CD4-positive, alpha-beta T cell (primary cell): ENCODE data around the gene USB1. TPM values are rescaled to one million over a fixed set of nuclear protein-coding genes. Genes with fewer than 3 reads are reported as not detected.

Source experiments
- ATAC-seq: fragments of 200-7000 bp; cut with Tn5 transposase; one replicate; pipeline ENCODE4 v1.10.0; 2022; ENCODE audit warnings: mild to moderate bottlenecking; ENCODE audit not compliant: poor library complexity
- CTCF ChIA-PET: fragments of 350-600 bp; sonication (Branson Sonifier 250); formaldehyde crosslinking; loops from one replicate; lab custom pipeline; 2021; ENCODE audit warnings: antibody characterized with exemption, inconsistent platforms; lab: Charles Lee
- POLR2A ChIA-PET: fragments of 350-600 bp; sonication (Branson Sonifier 250); formaldehyde crosslinking; loops from one replicate; lab custom pipeline; 2021; ENCODE audit warnings: antibody characterized with exemption, inconsistent platforms; lab: Charles Lee
- DNase-seq, 14 experiments: peaks; one replicate each; pipeline ENCODE4 v3.0.0-alpha.2; 2013 to 2020; ENCODE audit warnings: mixed read lengths in 2 of 14
- H3K27ac ChIP-seq, 2 donors: one replicate each; pipeline versions ENCODE4 v1.5.1 to v1.7.0; 2013; ENCODE audit warnings: low read length in 2 of 2, low read depth in 1 of 2, mild to moderate bottlenecking in 1 of 2
- H3K27me3 ChIP-seq, 2 experiments: 1 replicate in 1 of 2; 2 replicates in 1 of 2; pipeline versions ENCODE4 v1.6.1 to v1.7.0; 2013; ENCODE audit warnings: low read length in 2 of 2, control low read depth in 1 of 2, mild to moderate bottlenecking in 1 of 2, moderate library complexity in 1 of 2; ENCODE audit not compliant: insufficient read depth in 2 of 2, control insufficient read depth in 1 of 2
- H3K36me3 ChIP-seq: one replicate; pipeline ENCODE4 v1.6.1; 2013; ENCODE audit warnings: low read length, control low read depth; ENCODE audit not compliant: insufficient read depth
- H3K4me1 ChIP-seq: one replicate; pipeline ENCODE4 v1.6.1; 2013; ENCODE audit warnings: low read length, control low read depth; ENCODE audit not compliant: insufficient read depth
- H3K4me3 ChIP-seq: one replicate; pipeline ENCODE4 v1.5.1; 2013; ENCODE audit warnings: mild to moderate bottlenecking, low read length, moderate library complexity
- H3K9me3 ChIP-seq, 2 experiments: 1 replicate in 1 of 2; 2 replicates in 1 of 2; pipeline versions ENCODE4 v1.6.1 to v1.7.0; 2013; ENCODE audit warnings: low read length in 2 of 2, mild to moderate bottlenecking in 2 of 2, control low read depth in 1 of 2, moderate library complexity in 1 of 2; ENCODE audit not compliant: control insufficient read depth in 1 of 2, insufficient read depth in 1 of 2
- H3K27ac Mint-ChIP-seq: one replicate; pipeline ENCODE4 v1.8.0; 2020; ENCODE audit warnings: mixed read lengths
- H3K27me3 Mint-ChIP-seq: one replicate; pipeline ENCODE4 v1.8.0; 2021; ENCODE audit warnings: mixed read lengths
- H3K36me3 Mint-ChIP-seq: one replicate; pipeline ENCODE4 v1.8.0; 2021; ENCODE audit warnings: low read depth, mixed read lengths
- H3K4me1 Mint-ChIP-seq: one replicate; pipeline ENCODE4 v1.8.0; 2021; ENCODE audit warnings: low read depth, mixed read lengths
- H3K4me3 Mint-ChIP-seq: one replicate; pipeline ENCODE4 v1.8.0; 2020; ENCODE audit warnings: mild to moderate bottlenecking, mixed read lengths
- H3K9me3 Mint-ChIP-seq: one replicate; pipeline ENCODE4 v1.8.0; 2020; ENCODE audit warnings: mixed read lengths
- intact Hi-C, 2 experiments: fragments of 100-400 bp; cut with DNase I in 1 of 2; cut with micrococcal nuclease in 1 of 2; formaldehyde crosslinking; loops; one replicate each; pipeline versions ENCODE4 v1.15.1 to v1.9.0; 2023 to 2025; cut with DNase I, micrococcal nuclease
- total RNA-seq, 174 experiments: library from RNA in 2 of 174; stranded (reverse) in 2 of 174; gene quantifications; one replicate each; pipeline ENCODE4 v1.2.3 and lab custom pipeline; 2021 to 2026
- TF ChIP-seq, protein P1 (sequence below): fragments of 200-600 bp; IDR thresholded peaks from one replicate; pipeline ENCODE4 v1.8.0; 2022; ENCODE audit warnings: antibody characterized with exemption, mild to moderate bottlenecking

Gene USB1
- total RNA-seq, 2 experiments from 2014 or later: 22.4 to 25.7 TPM

DNA sequence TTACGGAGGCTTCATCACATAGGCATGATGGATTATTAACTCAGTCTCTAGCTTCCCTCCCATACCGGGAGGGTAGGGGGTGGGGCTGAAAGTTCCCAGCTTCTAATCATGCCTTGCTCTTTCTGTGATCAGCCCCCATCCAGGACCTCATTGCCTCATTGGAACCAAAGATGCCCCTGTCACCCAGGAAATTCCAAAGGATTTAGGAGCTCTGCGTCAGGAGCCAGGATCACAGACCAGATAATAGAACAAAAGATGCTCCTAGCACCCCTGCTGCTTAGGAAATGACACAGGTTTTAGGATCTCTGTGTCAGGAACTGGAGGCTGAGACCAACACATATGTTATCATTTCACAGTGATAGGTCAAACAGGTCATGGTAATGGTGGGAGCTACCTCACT is 9.7 kb downstream of the USB1 start:
- H3K27ac Mint-ChIP-seq: no peak overlapping the region
- no peak for DNase-seq
- Histone ChIP-seq H3K27ac (no peak overlapping the region), H3K4me3 (no peak overlapping the region), H3K27me3 (no peaks in the 10 kb centered on the region), H3K4me1 (no peaks in the 10 kb centered on the region), H3K36me3 (peaks cover 59% of the 10 kb centered on the region), H3K9me3 (no peaks in the 10 kb centered on the region)
- no peaks in the 10 kb centered on the region for H3K9me3 Mint-ChIP-seq
- no peak for ATAC-seq
- TF ChIP-seq, protein P1, sequence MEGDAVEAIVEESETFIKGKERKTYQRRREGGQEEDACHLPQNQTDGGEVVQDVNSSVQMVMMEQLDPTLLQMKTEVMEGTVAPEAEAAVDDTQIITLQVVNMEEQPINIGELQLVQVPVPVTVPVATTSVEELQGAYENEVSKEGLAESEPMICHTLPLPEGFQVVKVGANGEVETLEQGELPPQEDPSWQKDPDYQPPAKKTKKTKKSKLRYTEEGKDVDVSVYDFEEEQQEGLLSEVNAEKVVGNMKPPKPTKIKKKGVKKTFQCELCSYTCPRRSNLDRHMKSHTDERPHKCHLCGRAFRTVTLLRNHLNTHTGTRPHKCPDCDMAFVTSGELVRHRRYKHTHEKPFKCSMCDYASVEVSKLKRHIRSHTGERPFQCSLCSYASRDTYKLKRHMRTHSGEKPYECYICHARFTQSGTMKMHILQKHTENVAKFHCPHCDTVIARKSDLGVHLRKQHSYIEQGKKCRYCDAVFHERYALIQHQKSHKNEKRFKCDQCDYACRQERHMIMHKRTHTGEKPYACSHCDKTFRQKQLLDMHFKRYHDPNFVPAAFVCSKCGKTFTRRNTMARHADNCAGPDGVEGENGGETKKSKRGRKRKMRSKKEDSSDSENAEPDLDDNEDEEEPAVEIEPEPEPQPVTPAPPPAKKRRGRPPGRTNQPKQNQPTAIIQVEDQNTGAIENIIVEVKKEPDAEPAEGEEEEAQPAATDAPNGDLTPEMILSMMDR: no peak
- peaks cover 57% of the 10 kb centered on the region for H3K36me3 Mint-ChIP-seq
- ChIA-PET CTCF (no interaction called here), POLR2A (interaction anchor here (0.5 kb wide), 1 partner anchor 716 kb away, joined by 6 read pairs; no protein-coding TSS in a partner anchor)
- no peaks in the 10 kb centered on the region for H3K4me1 Mint-ChIP-seq
- intact Hi-C loops: no loop called here
- H3K27me3 Mint-ChIP-seq: no peaks in the 10 kb centered on the region
- H3K4me3 Mint-ChIP-seq: no peak overlapping the region

DNA sequence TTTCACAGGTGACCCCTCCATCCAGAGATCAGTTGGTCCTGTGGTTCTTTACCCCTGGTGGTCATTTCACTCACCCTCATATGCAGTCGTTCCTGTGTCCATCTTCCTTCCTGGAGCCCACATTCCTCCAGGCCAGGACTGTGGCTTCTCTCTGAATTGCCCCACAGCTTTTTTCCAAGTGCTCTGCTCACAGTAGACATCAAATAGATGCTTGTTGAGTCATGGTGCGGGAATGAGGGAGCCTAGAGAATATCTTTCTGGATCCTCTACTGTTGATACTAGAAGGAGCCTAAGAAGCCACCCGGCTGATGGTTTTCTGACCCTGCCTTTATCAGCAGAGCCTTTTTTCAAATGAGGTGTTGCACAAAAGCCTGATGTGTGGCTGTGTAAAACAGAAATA is 10.4 kb downstream of the USB1 start:
- no peaks in the 10 kb centered on the region for H3K4me1 ChIP-seq
- no peak overlapping the region for H3K4me3 ChIP-seq
- H3K36me3 Mint-ChIP-seq: peaks cover 55% of the 10 kb centered on the region
- no peaks in the 10 kb centered on the region for H3K9me3 Mint-ChIP-seq
- H3K4me1 Mint-ChIP-seq: no peaks in the 10 kb centered on the region
- H3K9me3 ChIP-seq: no peaks in the 10 kb centered on the region
- H3K27ac ChIP-seq: no peak overlapping the region
- ChIA-PET POLR2A (no interaction called here), CTCF (no interaction called here)
- intact Hi-C loops: no loop called here
- ATAC-seq: no peak
- H3K27me3 Mint-ChIP-seq: no peaks in the 10 kb centered on the region
- H3K36me3 ChIP-seq: peaks cover 54% of the 10 kb centered on the region
- DNase-seq: no peak
- no peak overlapping the region for H3K4me3 Mint-ChIP-seq
- TF ChIP-seq, protein P1: no peak
- no peaks in the 10 kb centered on the region for H3K27me3 ChIP-seq
- H3K27ac Mint-ChIP-seq: no peak overlapping the region

DNA sequence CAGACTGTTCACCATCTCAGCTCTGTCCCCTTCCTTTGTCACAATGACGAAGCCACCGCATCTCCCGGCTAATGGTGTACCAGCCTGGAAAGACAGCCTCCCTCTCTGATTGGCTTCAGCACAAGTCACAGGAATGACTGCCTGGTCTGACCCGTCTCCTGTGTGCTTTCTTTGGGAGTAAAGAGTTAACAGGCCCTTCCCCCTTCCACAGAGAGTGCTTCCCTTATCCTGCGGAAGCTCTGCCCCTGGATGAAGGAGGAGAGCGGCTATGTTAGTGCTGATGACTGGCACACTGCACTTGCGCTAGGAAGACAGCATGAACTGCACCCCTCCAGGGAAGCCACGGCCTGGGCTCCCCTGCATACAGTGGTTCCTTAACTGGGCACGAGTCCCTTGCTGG is 11.3 kb downstream of the USB1 start:
- DNase-seq: no peak
- Mint-ChIP-seq H3K27ac (no peak overlapping the region), H3K27me3 (no peaks in the 10 kb centered on the region), H3K4me1 (no peaks in the 10 kb centered on the region), H3K4me3 (no peak overlapping the region), H3K36me3 (peaks cover 49% of the 10 kb centered on the region), H3K9me3 (no peaks in the 10 kb centered on the region)
- no peak for ATAC-seq
- H3K4me3 ChIP-seq: no peak overlapping the region
- ChIA-PET POLR2A (no interaction called here), CTCF (no interaction called here)
- intact Hi-C loops: no loop called here
- no peaks in the 10 kb centered on the region for H3K27me3 ChIP-seq
- peaks cover 57% of the 10 kb centered on the region for H3K36me3 ChIP-seq
- no peaks in the 10 kb centered on the region for H3K9me3 ChIP-seq
- TF ChIP-seq, protein P1: no peak
- no peak overlapping the region for H3K27ac ChIP-seq
- H3K4me1 ChIP-seq: no peaks in the 10 kb centered on the region
